WTC11 (cell line): ENCODE results near the gene PRAMEF11.

Experiments used
- ATF2 ChIP-seq: sonication (generic); formaldehyde crosslinking; IDR thresholded peaks from 2 replicates; pipeline ENCODE4 v1.8.1; 2022; ENCODE audit warnings: low read depth, missing genetic modification reagents, borderline replicate concordance
- SMAD4 ChIP-seq: sonication (generic); formaldehyde crosslinking; IDR thresholded peaks from 2 replicates; pipeline ENCODE4 v1.8.0; 2022; ENCODE audit warnings: mild to moderate bottlenecking, missing genetic modification reagents
- SP1 ChIP-seq: sonication (generic); formaldehyde crosslinking; conservative IDR thresholded peaks from 2 replicates; pipeline ENCODE4 v1.8.1; 2022; ENCODE audit warnings: missing genetic modification reagents

GRCh38 chr1:12809933-12810332, 21.3 kb downstream of the PRAMEF11 start:
- TF ChIP-seq SP1 (CRISPR knock-in tag) (no peak), ATF2 (no peak), SMAD4 (CRISPR knock-in tag) (no peak)
